ENCODE results near the gene USH2A. TPM values are rescaled to one million over a fixed set of nuclear protein-coding genes. Genes with fewer than 3 reads are reported as not detected.

USH2A gene
- total RNA-seq, 4 donors from 2014 or later: under 0.01 to 1.0 (median under 0.01) TPM; not detected in 1

- H3K27ac ChIP-seq: peak overlapping the region in 2 of 4 donors; percentile 45 to 77
- H3K4me3 ChIP-seq: no peak overlapping the region
- no peaks in the 10 kb centered on the region for H3K27me3 ChIP-seq
- no peaks in the 10 kb centered on the region for H3K36me3 ChIP-seq
- DNase-seq (ENCODE audit: low spot score in 2 of 2): no peak
- WGBS, 2 donors: 35 to 46% methylated on average over 1 of the region's 1 CpG
- H3K9me3 ChIP-seq: no peaks in the 10 kb centered on the region
- peaks cover 0 to 25% (median 0%) of the 10 kb centered on the region in 4 donors for H3K4me1 ChIP-seq
- TF ChIP-seq POLR2A (IDR thresholded peaks at IDR 0.05) (no peak), CTCF (IDR thresholded peaks at IDR 0.05) (no peak), EP300 (IDR thresholded peaks at IDR 0.05) (no peak)
These were observed 246.3 kb downstream of the USH2A start for GRCh38 chr1:216176970-216177369.

GRCh38 chr1:216175714-216176113 is 247.5 kb downstream of the USH2A start:
- Histone ChIP-seq H3K4me1 (peaks cover 0 to 25% (median 0%) of the 10 kb centered on the region in 4 donors), H3K27ac (peak overlapping the region in 1 of 4 donors; percentile 6), H3K36me3 (no peaks in the 10 kb centered on the region), H3K9me3 (no peaks in the 10 kb centered on the region), H3K27me3 (no peaks in the 10 kb centered on the region), H3K4me3 (no peak overlapping the region)
- 59 to 66% methylated on average over 6 of the region's 6 CpGs for WGBS, 2 donors
- TF ChIP-seq POLR2A (IDR thresholded peaks at IDR 0.05) (no peak), EP300 (IDR thresholded peaks at IDR 0.05) (no peak), CTCF (IDR thresholded peaks at IDR 0.05) (no peak)
- DNase-seq (ENCODE audit: low spot score in 2 of 2): no peak

- no peaks in the 10 kb centered on the region for H3K36me3 ChIP-seq
- no peaks in the 10 kb centered on the region for H3K27me3 ChIP-seq
- peaks cover 0 to 21% (median 0%) of the 10 kb centered on the region in 4 donors for H3K4me1 ChIP-seq
- no peak overlapping the region for H3K27ac ChIP-seq
- TF ChIP-seq POLR2A (IDR thresholded peaks at IDR 0.05) (no peak), CTCF (IDR thresholded peaks at IDR 0.05) (no peak), EP300 (IDR thresholded peaks at IDR 0.05) (no peak)
- no peak for DNase-seq (ENCODE audit: low spot score in 2 of 2)
- WGBS, 2 donors: 27 to 45% methylated on average over 4 of the region's 4 CpGs
- H3K4me3 ChIP-seq: no peak overlapping the region
- H3K9me3 ChIP-seq: no peaks in the 10 kb centered on the region
These were observed 249.8 kb downstream of the USH2A start for GRCh38 chr1:216173376-216173995.

- Histone ChIP-seq H3K27ac (no peak overlapping the region), H3K27me3 (no peaks in the 10 kb centered on the region), H3K9me3 (no peaks in the 10 kb centered on the region), H3K4me3 (no peak overlapping the region), H3K4me1 (no peaks in the 10 kb centered on the region), H3K36me3 (no peaks in the 10 kb centered on the region)
- WGBS, 2 donors: 96 to 100% methylated on average over 1 of the region's 1 CpG
- TF ChIP-seq EP300 (IDR thresholded peaks at IDR 0.05) (no peak), CTCF (IDR thresholded peaks at IDR 0.05) (no peak), POLR2A (IDR thresholded peaks at IDR 0.05) (no peak)
- DNase-seq (ENCODE audit: low spot score in 2 of 2): no peak
These were observed 253.9 kb downstream of the USH2A start for GRCh38 chr1:216169351-216169750.

- 73 to 83% methylated on average over 3 of the region's 3 CpGs for WGBS, 2 donors
- TF ChIP-seq EP300 (IDR thresholded peaks at IDR 0.05): no peak
- TF ChIP-seq CTCF (IDR thresholded peaks at IDR 0.05): no peak
- no peak for TF ChIP-seq POLR2A (IDR thresholded peaks at IDR 0.05)
- no peak for DNase-seq (ENCODE audit: low spot score in 2 of 2)
These were observed 254.7 kb downstream of the USH2A start for GRCh38 chr1:216168546-216168945.

More at GRCh38 chr1:216168546-216168945, 254.7 kb downstream of the USH2A start:
- Histone ChIP-seq H3K27ac (no peak overlapping the region), H3K4me3 (no peak overlapping the region), H3K27me3 (no peaks in the 10 kb centered on the region), H3K9me3 (no peaks in the 10 kb centered on the region), H3K36me3 (no peaks in the 10 kb centered on the region), H3K4me1 (no peaks in the 10 kb centered on the region)

All from tibial nerve (tissue), 4 donors.